Peyer's patch (tissue), 4 donors: ENCODE measurements around the gene LDLRAD4. TPM values are rescaled to one million over a fixed set of nuclear protein-coding genes. Genes with fewer than 3 reads are reported as not detected.

Experiments used
- DNase-seq, 3 donors: peaks; one replicate each; pipeline ENCODE4 v3.0.0-alpha.2; 2017 to 2019
- H3K27ac ChIP-seq, 4 donors: fragments of 200-600 bp; sonication (generic); one replicate each; pipeline ENCODE4 v1.5.1; 2016 to 2019
- H3K27me3 ChIP-seq, 2 donors: fragments of 200-600 bp; sonication (generic); one replicate each; pipeline ENCODE4 v1.5.1; 2019
- H3K36me3 ChIP-seq, 3 donors: fragments of 200-600 bp; sonication (generic); one replicate each; pipeline ENCODE4 v1.5.1; 2016 to 2019
- H3K4me1 ChIP-seq, 4 donors: fragments of 200-600 bp; sonication (generic); one replicate each; pipeline ENCODE4 v1.5.1; 2016 to 2019
- H3K4me3 ChIP-seq, 4 donors: fragments of 200-600 bp; sonication (generic); 1 replicate in 3 of 4; 2 replicates in 1 of 4; pipeline ENCODE4 v1.5.1; 2016 to 2019; ENCODE audit warnings: mild to moderate bottlenecking in 1 of 4
- H3K9me3 ChIP-seq, 4 donors: fragments of 200-600 bp; sonication (generic); one replicate each; pipeline ENCODE4 v1.5.1; 2016 to 2019; ENCODE audit warnings: mild to moderate bottlenecking in 1 of 4
- POLR2A ChIP-seq, 2 donors: fragments of 450-650 bp; IDR thresholded peaks; one replicate each; pipeline ENCODE4 v1.5.1; 2017; ENCODE audit warnings: antibody characterized with exemption in 2 of 2, mild to moderate bottlenecking in 2 of 2, moderate library complexity in 2 of 2
- total RNA-seq, 4 donors: library from RNA; depleted of rRNA; stranded (reverse); fragments of >200 nt; gene quantifications; one replicate each; pipeline ENCODE4 v1.1.0, GENCODE V29; 2016
- TF ChIP-seq, protein P1 (sequence below), 6 experiments: fragments of 450-650 bp in 4 of 6; fragments of 200-600 bp in 2 of 6; sonication (generic) in 1 of 6; IDR thresholded peaks; one replicate each; pipeline ENCODE4 v1.5.1; 2017 to 2019; ENCODE audit warnings: antibody characterized with exemption in 6 of 6, mild to moderate bottlenecking in 3 of 6, moderate library complexity in 1 of 6

LDLRAD4 gene
- total RNA-seq, 4 donors from 2014 or later = 24.8 to 128 (median 50.0) TPM

GRCh38 chr18:13500869-13501542 lies 282.4 kb downstream of the LDLRAD4 start:
- no peak overlapping the region for H3K27ac ChIP-seq
- H3K4me1 ChIP-seq = peaks cover 0 to 4% (median 2%) of the 10 kb centered on the region in 4 donors
- no peaks in the 10 kb centered on the region for H3K9me3 ChIP-seq
- no peak for DNase-seq
- TF ChIP-seq POLR2A (IDR thresholded peaks at IDR 0.05) = no peak
- TF ChIP-seq, protein P1, sequence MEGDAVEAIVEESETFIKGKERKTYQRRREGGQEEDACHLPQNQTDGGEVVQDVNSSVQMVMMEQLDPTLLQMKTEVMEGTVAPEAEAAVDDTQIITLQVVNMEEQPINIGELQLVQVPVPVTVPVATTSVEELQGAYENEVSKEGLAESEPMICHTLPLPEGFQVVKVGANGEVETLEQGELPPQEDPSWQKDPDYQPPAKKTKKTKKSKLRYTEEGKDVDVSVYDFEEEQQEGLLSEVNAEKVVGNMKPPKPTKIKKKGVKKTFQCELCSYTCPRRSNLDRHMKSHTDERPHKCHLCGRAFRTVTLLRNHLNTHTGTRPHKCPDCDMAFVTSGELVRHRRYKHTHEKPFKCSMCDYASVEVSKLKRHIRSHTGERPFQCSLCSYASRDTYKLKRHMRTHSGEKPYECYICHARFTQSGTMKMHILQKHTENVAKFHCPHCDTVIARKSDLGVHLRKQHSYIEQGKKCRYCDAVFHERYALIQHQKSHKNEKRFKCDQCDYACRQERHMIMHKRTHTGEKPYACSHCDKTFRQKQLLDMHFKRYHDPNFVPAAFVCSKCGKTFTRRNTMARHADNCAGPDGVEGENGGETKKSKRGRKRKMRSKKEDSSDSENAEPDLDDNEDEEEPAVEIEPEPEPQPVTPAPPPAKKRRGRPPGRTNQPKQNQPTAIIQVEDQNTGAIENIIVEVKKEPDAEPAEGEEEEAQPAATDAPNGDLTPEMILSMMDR (IDR thresholded peaks at IDR 0.05) = no peak
- H3K27me3 ChIP-seq = no peaks in the 10 kb centered on the region
- no peak overlapping the region for H3K4me3 ChIP-seq
- H3K36me3 ChIP-seq = peaks cover 0 to 19% (median 0%) of the 10 kb centered on the region in 3 donors

- no peak for TF ChIP-seq POLR2A (IDR thresholded peaks at IDR 0.05)
- TF ChIP-seq, protein P1 (IDR thresholded peaks at IDR 0.05) = no peak
- no peak for DNase-seq
- no peak overlapping the region for H3K27ac ChIP-seq
- no peak overlapping the region for H3K4me3 ChIP-seq
- H3K9me3 ChIP-seq = no peaks in the 10 kb centered on the region
- H3K27me3 ChIP-seq = no peaks in the 10 kb centered on the region
- H3K36me3 ChIP-seq = peaks cover 0 to 19% (median 0%) of the 10 kb centered on the region in 3 donors
- peaks cover 0 to 4% (median 2%) of the 10 kb centered on the region in 4 donors for H3K4me1 ChIP-seq
These were observed 283.0 kb downstream of the LDLRAD4 start for GRCh38 chr18:13501543-13501887.

- Histone ChIP-seq H3K9me3 (no peaks in the 10 kb centered on the region), H3K27ac (no peak overlapping the region), H3K27me3 (no peaks in the 10 kb centered on the region), H3K4me3 (no peak overlapping the region), H3K36me3 (peaks cover 0 to 19% (median 0%) of the 10 kb centered on the region in 3 donors), H3K4me1 (peaks cover 0 to 4% (median 2%) of the 10 kb centered on the region in 4 donors)
- no peak for DNase-seq
- TF ChIP-seq, protein P1 (IDR thresholded peaks at IDR 0.05) = no peak
- TF ChIP-seq POLR2A (IDR thresholded peaks at IDR 0.05) = no peak
These were observed 283.3 kb downstream of the LDLRAD4 start for GRCh38 chr18:13501891-13502290.

DNA sequence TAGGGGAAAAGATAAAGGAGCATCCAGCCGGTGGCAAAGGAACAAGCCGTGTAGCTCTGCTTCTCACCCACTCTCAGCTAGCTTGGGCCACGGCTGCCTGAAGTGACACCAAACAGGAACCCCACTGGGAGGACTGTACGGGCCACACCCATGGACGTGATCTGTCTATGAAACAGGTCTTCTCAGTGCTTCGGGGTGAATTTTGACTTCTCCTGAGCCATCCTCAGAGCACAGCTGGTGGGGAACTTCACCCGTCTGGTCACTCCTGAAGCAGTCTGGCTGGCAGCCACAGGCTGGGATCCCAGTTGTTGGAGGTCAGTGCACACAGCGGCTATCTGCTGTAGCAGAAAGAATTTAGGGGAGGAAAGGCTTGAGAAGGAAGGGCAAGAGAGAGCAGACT lies 284.0 kb downstream of the LDLRAD4 start:
- H3K4me1 ChIP-seq = peaks cover 0 to 4% (median 2%) of the 10 kb centered on the region in 4 donors
- DNase-seq = no peak
- H3K9me3 ChIP-seq = no peaks in the 10 kb centered on the region
- no peak overlapping the region for H3K4me3 ChIP-seq
- no peaks in the 10 kb centered on the region for H3K27me3 ChIP-seq
- H3K27ac ChIP-seq = no peak overlapping the region
- TF ChIP-seq POLR2A (IDR thresholded peaks at IDR 0.05) = no peak
- TF ChIP-seq, protein P1 (IDR thresholded peaks at IDR 0.05) = no peak
- peaks cover 0 to 14% (median 0%) of the 10 kb centered on the region in 3 donors for H3K36me3 ChIP-seq

DNA sequence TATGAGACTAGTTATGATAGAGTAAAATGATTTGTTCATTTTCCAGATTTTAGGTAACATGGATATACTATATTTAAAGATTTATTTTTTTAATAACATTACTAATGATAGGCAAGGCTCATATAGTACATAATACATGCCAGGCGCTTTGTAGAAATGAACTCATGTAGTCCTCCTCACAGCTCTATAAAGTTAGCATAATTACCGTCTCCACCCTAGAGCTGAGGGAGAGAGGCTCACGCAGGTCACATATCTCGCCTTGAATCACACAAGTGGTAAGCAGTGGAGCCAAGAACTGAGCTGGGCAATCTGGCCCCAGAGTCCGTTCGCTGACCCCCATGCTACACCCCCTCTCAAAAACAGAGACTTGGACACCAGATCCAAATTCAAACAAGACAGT lies 285.3 kb downstream of the LDLRAD4 start:
- H3K4me1 ChIP-seq = peaks cover 0 to 4% (median 2%) of the 10 kb centered on the region in 4 donors
- DNase-seq = no peak

More for the DNA sequence above, 285.3 kb downstream of the LDLRAD4 start:
- Histone ChIP-seq H3K36me3 (peaks cover 0 to 3% (median 0%) of the 10 kb centered on the region in 3 donors), H3K27ac (no peak overlapping the region), H3K4me3 (no peak overlapping the region), H3K27me3 (no peaks in the 10 kb centered on the region), H3K9me3 (no peaks in the 10 kb centered on the region)
- no peak for TF ChIP-seq POLR2A (IDR thresholded peaks at IDR 0.05)
- TF ChIP-seq, protein P1 (IDR thresholded peaks at IDR 0.05) = no peak
